ENCODE measurements around the gene CDH18.

DNA sequence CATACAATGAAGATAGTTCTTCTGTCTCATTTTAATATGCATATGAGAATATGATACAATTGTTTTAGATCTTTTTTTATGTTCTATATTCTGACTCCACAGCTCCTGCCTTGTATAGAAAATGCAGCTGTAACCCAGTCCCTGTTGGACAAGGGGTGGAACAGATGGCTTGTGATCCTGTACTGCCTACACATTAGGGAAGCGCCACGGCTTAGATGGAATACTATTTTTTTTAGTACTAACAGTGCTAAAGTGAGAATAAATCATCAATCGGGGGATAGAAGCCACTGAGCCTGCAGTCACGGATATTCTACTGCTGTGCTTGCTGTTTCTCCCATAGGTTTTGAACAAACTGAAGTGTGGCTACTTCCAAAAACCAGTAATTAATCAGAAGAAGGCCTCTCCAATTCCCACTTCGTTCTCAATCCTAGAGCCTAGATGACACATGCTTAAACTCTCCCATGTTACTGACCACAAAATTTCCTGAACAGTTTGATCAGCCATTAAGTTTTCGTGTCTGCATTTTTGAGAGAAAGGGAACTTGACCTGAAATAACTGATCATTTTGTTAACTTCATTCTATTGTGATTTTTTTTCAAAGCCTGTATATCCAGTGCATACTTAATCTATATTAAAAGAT, 150.3 kb downstream of the CDH18 start:
- TF ChIP-seq TCF7L2 (IDR thresholded peaks at IDR 0.05; ENCODE audit: low read depth, low read length) (no peak), POLR2AphosphoS5 (IDR thresholded peaks at IDR 0.05; ENCODE audit: low read depth, low read length) (no peak), SIN3A (IDR thresholded peaks at IDR 0.05; ENCODE audit: borderline replicate concordance, insufficient read depth, low read depth, low read length) (no peak)
- TF ChIP-seq, protein P1, sequence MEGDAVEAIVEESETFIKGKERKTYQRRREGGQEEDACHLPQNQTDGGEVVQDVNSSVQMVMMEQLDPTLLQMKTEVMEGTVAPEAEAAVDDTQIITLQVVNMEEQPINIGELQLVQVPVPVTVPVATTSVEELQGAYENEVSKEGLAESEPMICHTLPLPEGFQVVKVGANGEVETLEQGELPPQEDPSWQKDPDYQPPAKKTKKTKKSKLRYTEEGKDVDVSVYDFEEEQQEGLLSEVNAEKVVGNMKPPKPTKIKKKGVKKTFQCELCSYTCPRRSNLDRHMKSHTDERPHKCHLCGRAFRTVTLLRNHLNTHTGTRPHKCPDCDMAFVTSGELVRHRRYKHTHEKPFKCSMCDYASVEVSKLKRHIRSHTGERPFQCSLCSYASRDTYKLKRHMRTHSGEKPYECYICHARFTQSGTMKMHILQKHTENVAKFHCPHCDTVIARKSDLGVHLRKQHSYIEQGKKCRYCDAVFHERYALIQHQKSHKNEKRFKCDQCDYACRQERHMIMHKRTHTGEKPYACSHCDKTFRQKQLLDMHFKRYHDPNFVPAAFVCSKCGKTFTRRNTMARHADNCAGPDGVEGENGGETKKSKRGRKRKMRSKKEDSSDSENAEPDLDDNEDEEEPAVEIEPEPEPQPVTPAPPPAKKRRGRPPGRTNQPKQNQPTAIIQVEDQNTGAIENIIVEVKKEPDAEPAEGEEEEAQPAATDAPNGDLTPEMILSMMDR (IDR thresholded peaks at IDR 0.05) = no peak

Measured in Panc1 (cell line).